ENCODE data around the gene PBOV1. TPM values are rescaled to one million over a fixed set of nuclear protein-coding genes. Genes with fewer than 3 reads are reported as not detected.

PBOV1 gene
- total RNA-seq, result not detected
- not detected for polyA plus RNA-seq (ENCODE audit: insufficient read depth, low read depth, low replicate concordance)
- long read RNA-seq, donor 1, result 0 reads
- long read RNA-seq, donor 2, result 0 reads

DNA sequence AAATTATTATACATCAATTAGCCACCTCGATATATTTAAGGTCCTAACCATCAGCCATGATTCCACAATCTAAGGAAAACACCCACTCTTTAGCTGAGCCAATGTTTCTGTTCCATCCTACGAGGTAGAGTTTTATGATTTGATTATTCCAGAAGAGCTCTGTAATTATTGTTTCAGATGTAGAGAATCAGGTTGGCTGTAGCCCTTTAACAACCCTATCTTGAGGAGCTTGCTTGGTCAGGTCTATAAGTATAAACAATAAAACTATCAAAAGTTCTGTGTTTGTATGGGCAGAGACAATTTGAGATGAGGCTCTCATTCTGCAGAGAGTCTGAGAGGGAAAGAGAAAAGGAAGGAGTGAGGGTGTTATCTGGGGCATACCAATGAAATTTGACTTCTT lies at the start of gene PBOV1:
PBOV1 (minus strand) TSS at position 43 of the 400 bp plus-strand sequence. CDS start 96 bp downstream, outside the sequence.
- Histone ChIP-seq H3K36me3 (ENCODE audit: low read depth, missing control alignments) (no peaks in the 10 kb centered on the region), H3K27me3 (no peaks in the 10 kb centered on the region), H3K4me1 (no peaks in the 10 kb centered on the region), H3K4me3 (no peak within 1 kb of the TSS), H3K9me3 (no peaks in the 10 kb centered on the region), H3K27ac (no peak within 1 kb of the TSS)
- no peak for DNase-seq
- no peak for TF ChIP-seq POLR2A (IDR thresholded peaks at IDR 0.05)
- TF ChIP-seq, protein P1, sequence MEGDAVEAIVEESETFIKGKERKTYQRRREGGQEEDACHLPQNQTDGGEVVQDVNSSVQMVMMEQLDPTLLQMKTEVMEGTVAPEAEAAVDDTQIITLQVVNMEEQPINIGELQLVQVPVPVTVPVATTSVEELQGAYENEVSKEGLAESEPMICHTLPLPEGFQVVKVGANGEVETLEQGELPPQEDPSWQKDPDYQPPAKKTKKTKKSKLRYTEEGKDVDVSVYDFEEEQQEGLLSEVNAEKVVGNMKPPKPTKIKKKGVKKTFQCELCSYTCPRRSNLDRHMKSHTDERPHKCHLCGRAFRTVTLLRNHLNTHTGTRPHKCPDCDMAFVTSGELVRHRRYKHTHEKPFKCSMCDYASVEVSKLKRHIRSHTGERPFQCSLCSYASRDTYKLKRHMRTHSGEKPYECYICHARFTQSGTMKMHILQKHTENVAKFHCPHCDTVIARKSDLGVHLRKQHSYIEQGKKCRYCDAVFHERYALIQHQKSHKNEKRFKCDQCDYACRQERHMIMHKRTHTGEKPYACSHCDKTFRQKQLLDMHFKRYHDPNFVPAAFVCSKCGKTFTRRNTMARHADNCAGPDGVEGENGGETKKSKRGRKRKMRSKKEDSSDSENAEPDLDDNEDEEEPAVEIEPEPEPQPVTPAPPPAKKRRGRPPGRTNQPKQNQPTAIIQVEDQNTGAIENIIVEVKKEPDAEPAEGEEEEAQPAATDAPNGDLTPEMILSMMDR (IDR thresholded peaks at IDR 0.05), result no peak
- 71 to 86% methylated on average over 2 of the region's 2 CpGs for WGBS, 2 donors
- intact Hi-C loops (cut with DNase I; ENCODE audit: low total_unique reads), result no loop called here

GRCh38 chr6:138266095-138266494 lies 47.8 kb upstream of the PBOV1 start:
- WGBS, 2 donors, result 82 to 88% methylated on average over 3 of the region's 3 CpGs

DNA sequence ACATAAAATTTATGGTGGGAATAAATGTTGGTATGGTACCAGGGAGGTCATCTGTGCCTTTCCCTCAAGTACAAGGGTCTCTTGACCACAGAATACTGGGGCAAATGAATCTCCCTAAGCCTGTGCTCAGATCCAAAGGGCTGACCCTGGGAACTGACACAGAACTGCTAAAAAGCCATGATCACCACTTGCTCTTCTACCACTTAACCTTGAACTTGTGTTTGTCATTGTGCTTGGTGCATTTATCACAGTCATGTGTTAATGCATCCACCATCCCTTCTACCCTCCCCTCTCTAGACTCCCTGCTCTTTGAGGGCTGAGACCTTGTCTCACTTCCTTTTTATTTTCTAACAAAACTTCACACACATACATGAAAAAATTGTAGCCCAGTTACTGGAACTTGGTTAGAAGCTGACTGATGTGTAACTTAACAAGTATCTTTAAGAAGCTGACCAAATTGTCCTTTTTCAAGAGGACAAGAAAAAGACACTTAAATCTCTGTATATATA lies 46.1 kb upstream of the PBOV1 start:
- Histone ChIP-seq H3K27me3 (no peaks in the 10 kb centered on the region), H3K4me3 (no peak overlapping the region), H3K9me3 (no peaks in the 10 kb centered on the region), H3K4me1 (no peaks in the 10 kb centered on the region), H3K27ac (no peak overlapping the region), H3K36me3 (ENCODE audit: low read depth, missing control alignments) (no peaks in the 10 kb centered on the region)
- TF ChIP-seq, protein P1 (IDR thresholded peaks at IDR 0.05), result no peak
- no peak for TF ChIP-seq POLR2A (IDR thresholded peaks at IDR 0.05)
- no peak for DNase-seq
- intact Hi-C loops (cut with DNase I; ENCODE audit: low total_unique reads), result no loop called here

More at GRCh38 chr6:138266095-138266494, 47.8 kb upstream of the PBOV1 start:
- TF ChIP-seq POLR2A (IDR thresholded peaks at IDR 0.05), result no peak
- TF ChIP-seq, protein P1 (IDR thresholded peaks at IDR 0.05), result no peak
- H3K4me3 ChIP-seq, result no peak overlapping the region
- no peaks in the 10 kb centered on the region for H3K9me3 ChIP-seq
- H3K4me1 ChIP-seq, result no peaks in the 10 kb centered on the region
- no peaks in the 10 kb centered on the region for H3K27me3 ChIP-seq
- intact Hi-C loops (cut with DNase I; ENCODE audit: low total_unique reads), result no loop called here
- H3K36me3 ChIP-seq (ENCODE audit: low read depth, missing control alignments), result no peaks in the 10 kb centered on the region
- DNase-seq, result no peak
- H3K27ac ChIP-seq, result no peak overlapping the region

DNA sequence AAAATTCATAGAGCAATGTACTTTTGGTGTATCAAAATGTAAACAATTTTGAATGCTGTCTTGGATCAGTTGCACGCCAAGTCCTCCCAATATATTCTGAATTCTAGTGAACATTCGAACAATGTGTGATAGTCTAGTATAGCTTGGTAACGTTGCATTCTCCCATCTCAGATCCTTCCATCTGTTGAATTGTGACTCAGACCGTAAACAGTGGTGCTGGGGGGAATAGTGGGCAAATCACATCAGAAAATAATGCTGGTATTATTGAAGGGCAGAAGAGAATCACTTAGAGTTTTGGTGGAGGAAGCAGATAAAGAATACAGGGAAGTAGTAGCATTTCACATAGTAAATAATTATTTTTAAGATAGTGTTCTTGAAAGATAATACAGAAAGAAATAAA lies 45.7 kb upstream of the PBOV1 start:
- 78 to 85% methylated on average over 4 of the region's 4 CpGs for WGBS, 2 donors
- H3K9me3 ChIP-seq, result no peaks in the 10 kb centered on the region
- intact Hi-C loops (cut with DNase I; ENCODE audit: low total_unique reads), result no loop called here

More for the DNA sequence above, 45.7 kb upstream of the PBOV1 start:
- no peak overlapping the region for H3K4me3 ChIP-seq
- H3K27me3 ChIP-seq, result no peaks in the 10 kb centered on the region
- TF ChIP-seq, protein P1 (IDR thresholded peaks at IDR 0.05), result no peak
- TF ChIP-seq POLR2A (IDR thresholded peaks at IDR 0.05), result no peak
- no peaks in the 10 kb centered on the region for H3K4me1 ChIP-seq
- H3K36me3 ChIP-seq (ENCODE audit: low read depth, missing control alignments), result no peaks in the 10 kb centered on the region
- no peak for DNase-seq
- no peak overlapping the region for H3K27ac ChIP-seq
